Natural killer cell treated with Interleukin-12 subunit alpha and Interleukin-12 subunit beta and Interleukin-15 and Interleukin-18, amount 100 ng/mL, for 72 hours (primary cell): ENCODE measurements around the gene GRHPR. TPM values are rescaled to one million over a fixed set of nuclear protein-coding genes. Genes with fewer than 3 reads are reported as not detected.
A peak's percentile ranks its signal among the peaks of the same experiment; 100 is the strongest.
"Not testable (repeated sequence)": the region's sequence is repeated elsewhere in the genome, so short reads cannot be mapped to it uniquely, and the experiment has no call there.

Experiments
- ATAC-seq, 2 donors: fragments of 150-1000 bp; cut with Tn5 transposase in 1 of 2; sonication (Bioruptor Pico), chemical (Tn5 transposase) in 1 of 2; 2 replicates each; pipeline ENCODE4 v1.10.0; 2021
- DNase-seq: peaks from one replicate; pipeline ENCODE4 v3.0.0; 2022; ENCODE audit warnings: low spot score
- H3K27ac Mint-ChIP-seq, 2 donors: 1 replicate in 1 of 2; 2 replicates in 1 of 2; pipeline ENCODE4 v1.8.0; 2022; ENCODE audit warnings: mixed read lengths in 2 of 2, mild to moderate bottlenecking in 1 of 2, moderate library complexity in 1 of 2
- H3K27me3 Mint-ChIP-seq, 2 donors: 1 replicate in 1 of 2; 2 replicates in 1 of 2; pipeline ENCODE4 v1.8.0; 2022; ENCODE audit warnings: mixed read lengths in 2 of 2
- H3K36me3 Mint-ChIP-seq: one replicate; pipeline ENCODE4 v1.8.0; 2022; ENCODE audit warnings: mixed read lengths
- H3K4me1 Mint-ChIP-seq, 2 donors: 1 replicate in 1 of 2; 2 replicates in 1 of 2; pipeline ENCODE4 v1.8.0; 2022; ENCODE audit warnings: low read depth in 2 of 2, mixed read lengths in 2 of 2, mild to moderate bottlenecking in 1 of 2
- H3K4me3 Mint-ChIP-seq: one replicate; pipeline ENCODE4 v1.8.0; 2022; ENCODE audit warnings: mixed read lengths
- H3K9me3 Mint-ChIP-seq: 2 replicates; pipeline ENCODE4 v1.8.0; 2022; ENCODE audit warnings: mixed read lengths
- total RNA-seq, 2 donors: library from RNA; stranded (reverse); gene quantifications; one replicate each; pipeline ENCODE4 v1.2.3, GENCODE V29; 2022

The GRHPR gene
- total RNA-seq, 2 donors from 2014 or later, result 53.4 to 66.1 TPM

- Mint-ChIP-seq H3K4me3 (no peak overlapping the region), H3K9me3 (no peaks in the 10 kb centered on the region), H3K27ac (no peak overlapping the region), H3K27me3 (no peaks in the 10 kb centered on the region), H3K36me3 (no peaks in the 10 kb centered on the region), H3K4me1 (peaks cover 2 to 30% of the 10 kb centered on the region in 2 donors)
- DNase-seq (no peak), ATAC-seq (no peak)
Observed at GRCh38 chr9:37452611-37453010, 30.1 kb downstream of the GRHPR start.

- DNase-seq (no peak), ATAC-seq (no peak)
- H3K9me3 Mint-ChIP-seq, result no peaks in the 10 kb centered on the region
- peaks cover 4 to 28% of the 10 kb centered on the region in 2 donors for H3K4me1 Mint-ChIP-seq
- no peak overlapping the region for H3K4me3 Mint-ChIP-seq
- H3K27me3 Mint-ChIP-seq, result no peaks in the 10 kb centered on the region
- no peaks in the 10 kb centered on the region for H3K36me3 Mint-ChIP-seq
- no peak overlapping the region for H3K27ac Mint-ChIP-seq
Observed at GRCh38 chr9:37453827-37454226, 31.3 kb downstream of the GRHPR start.

DNA sequence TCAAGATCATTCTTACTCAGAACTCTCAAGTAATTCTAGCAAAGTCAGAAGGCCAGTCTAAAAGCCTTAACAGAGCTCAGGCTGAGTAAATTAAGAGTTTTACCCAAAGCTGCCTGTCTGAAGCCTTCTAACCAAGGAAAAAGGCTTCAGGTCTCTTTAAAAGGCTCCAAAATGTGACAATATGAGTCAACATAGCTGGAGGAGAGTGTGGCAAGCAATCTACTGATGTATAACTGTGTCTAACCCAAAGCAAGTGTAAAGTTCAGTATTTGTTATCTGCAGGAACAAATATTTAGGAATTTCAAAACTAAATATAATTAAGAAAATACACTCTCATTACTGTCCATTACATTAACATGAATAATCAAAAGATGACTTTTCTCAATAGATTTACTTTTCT is 31.7 kb downstream of the GRHPR start:
- no peak overlapping the region for H3K4me3 Mint-ChIP-seq
- no peaks in the 10 kb centered on the region for H3K36me3 Mint-ChIP-seq
- DNase-seq (no peak), ATAC-seq (no peak)
- no peak overlapping the region for H3K27ac Mint-ChIP-seq
- H3K9me3 Mint-ChIP-seq, result no peaks in the 10 kb centered on the region
- no peaks in the 10 kb centered on the region for H3K27me3 Mint-ChIP-seq
- H3K4me1 Mint-ChIP-seq, result peaks cover 4 to 28% of the 10 kb centered on the region in 2 donors

GRCh38 chr9:37455884-37456647 is 33.6 kb downstream of the GRHPR start:
- Mint-ChIP-seq H3K9me3 (no peaks in the 10 kb centered on the region), H3K27ac (no peak overlapping the region), H3K4me3 (no peak overlapping the region), H3K27me3 (no peaks in the 10 kb centered on the region), H3K36me3 (no peaks in the 10 kb centered on the region), H3K4me1 (peaks cover 4 to 24% of the 10 kb centered on the region in 2 donors)
- DNase-seq (no peak), ATAC-seq (no peak)

DNA sequence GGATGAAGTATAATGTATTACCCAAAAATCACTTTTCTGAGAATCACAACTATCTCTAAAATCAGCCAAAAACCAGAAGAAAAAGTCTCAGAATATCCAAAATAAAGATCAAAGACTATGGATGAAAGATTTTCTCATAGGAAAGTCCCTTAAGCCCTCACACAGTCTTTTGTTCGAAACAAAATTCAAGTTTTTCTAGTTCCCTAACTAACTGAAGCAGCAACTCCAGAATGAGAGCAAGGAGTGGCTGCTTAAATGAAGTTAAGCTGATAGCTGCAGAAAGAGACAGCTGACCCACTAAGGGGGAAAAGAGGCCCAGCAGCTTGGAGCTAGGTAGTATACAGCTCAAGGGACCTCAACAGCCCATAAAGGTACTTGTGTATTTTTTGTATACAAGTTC is 34.3 kb downstream of the GRHPR start:
- H3K27ac Mint-ChIP-seq, result no peak overlapping the region
- no peaks in the 10 kb centered on the region for H3K9me3 Mint-ChIP-seq
- H3K27me3 Mint-ChIP-seq, result no peaks in the 10 kb centered on the region
- no peak overlapping the region for H3K4me3 Mint-ChIP-seq
- no peaks in the 10 kb centered on the region for H3K36me3 Mint-ChIP-seq
- peaks cover 4 to 24% of the 10 kb centered on the region in 2 donors for H3K4me1 Mint-ChIP-seq
- no peak for DNase-seq
- no peak for ATAC-seq

DNA sequence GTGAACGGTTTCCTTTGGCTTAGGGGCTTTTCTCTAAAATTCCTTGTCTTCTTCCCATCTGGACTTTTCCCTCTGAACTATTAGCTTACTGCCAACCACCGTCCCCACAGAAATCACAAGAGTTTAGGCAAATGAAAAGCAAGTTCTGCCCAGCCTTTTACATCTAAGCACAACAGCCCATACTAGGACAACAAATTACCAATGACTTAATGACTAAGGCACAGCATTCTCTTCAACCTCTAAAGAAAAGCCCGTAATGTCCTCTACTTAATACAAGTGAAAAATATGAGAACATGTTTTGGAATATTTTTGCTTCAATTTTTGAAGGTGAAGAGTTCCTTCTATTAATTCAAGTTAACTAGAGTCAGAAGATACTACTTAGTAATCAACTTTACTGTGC is 41.5 kb downstream of the GRHPR start:
- H3K27ac Mint-ChIP-seq, result peak overlapping the region; percentile 87 to 93
- peak overlapping the region; percentile 92 for H3K4me3 Mint-ChIP-seq
- no peaks in the 10 kb centered on the region for H3K9me3 Mint-ChIP-seq
- DNase-seq (no peak), ATAC-seq (no peak)
- H3K27me3 Mint-ChIP-seq, result no peaks in the 10 kb centered on the region
- H3K36me3 Mint-ChIP-seq, result no peaks in the 10 kb centered on the region
- H3K4me1 Mint-ChIP-seq, result peaks cover 27 to 34% of the 10 kb centered on the region in 2 donors

- Mint-ChIP-seq H3K27me3 (no peaks in the 10 kb centered on the region), H3K9me3 (no peaks in the 10 kb centered on the region), H3K27ac (peak overlapping the region; percentile 87 to 93), H3K4me1 (peaks cover 27 to 34% of the 10 kb centered on the region in 2 donors), H3K36me3 (no peaks in the 10 kb centered on the region), H3K4me3 (peak overlapping the region; percentile 92)
- DNase-seq (peak; percentile 77), ATAC-seq (peak; percentile 52 to 66)
Observed at GRCh38 chr9:37464426-37465248, 42.1 kb downstream of the GRHPR start.

GRCh38 chr9:37465249-37466036 is 42.9 kb downstream of the GRHPR start, which contains the start of gene ZBTB5:
Gene ZBTB5 (minus strand): TSS chr9:37465450. CDS start chr9:37442551, 22,899 bp downstream.
- Mint-ChIP-seq H3K27me3 (no peaks in the 10 kb centered on the region), H3K27ac (peak within 1 kb of the TSS; percentile 87 to 93), H3K36me3 (no peaks in the 10 kb centered on the region), H3K9me3 (no peaks in the 10 kb centered on the region), H3K4me3 (peak within 1 kb of the TSS; percentile 92), H3K4me1 (peaks cover 27 to 34% of the 10 kb centered on the region in 2 donors)
- DNase-seq (peak; percentile 100), ATAC-seq (peak; percentile 88 to 91)

- ATAC-seq (peak; percentile 1 to 2), DNase-seq (peak; percentile 61)
- no peaks in the 10 kb centered on the region for H3K27me3 Mint-ChIP-seq
- peak overlapping the region; percentile 87 to 93 for H3K27ac Mint-ChIP-seq
- peak overlapping the region; percentile 92 for H3K4me3 Mint-ChIP-seq
- H3K9me3 Mint-ChIP-seq, result no peaks in the 10 kb centered on the region
- no peaks in the 10 kb centered on the region for H3K36me3 Mint-ChIP-seq
- peaks cover 27 to 34% of the 10 kb centered on the region in 2 donors for H3K4me1 Mint-ChIP-seq
Observed at GRCh38 chr9:37466037-37466709, 43.7 kb downstream of the GRHPR start.

GRCh38 chr9:37467530-37467929 is 45.0 kb downstream of the GRHPR start:
- peaks cover 29 to 37% of the 10 kb centered on the region in 2 donors for H3K4me1 Mint-ChIP-seq
- H3K4me3 Mint-ChIP-seq, H3K9me3 Mint-ChIP-seq, ATAC-seq, H3K36me3 Mint-ChIP-seq, DNase-seq, H3K27me3 Mint-ChIP-seq, H3K27ac Mint-ChIP-seq: not testable (repeated sequence)

GRCh38 chr9:37468620-37469019 is 46.1 kb downstream of the GRHPR start:
- DNase-seq (no peak), ATAC-seq (no peak)
- Mint-ChIP-seq H3K9me3 (no peaks in the 10 kb centered on the region), H3K36me3 (no peaks in the 10 kb centered on the region), H3K27me3 (no peaks in the 10 kb centered on the region), H3K27ac (no peak overlapping the region), H3K4me1 (peaks cover 20 to 26% of the 10 kb centered on the region in 2 donors), H3K4me3 (no peak overlapping the region)

GRCh38 chr9:37471942-37472684 is 49.6 kb downstream of the GRHPR start:
- H3K27ac Mint-ChIP-seq, result peak overlapping the region in 1 of 2 donors; percentile 15
- no peak for DNase-seq
- H3K27me3 Mint-ChIP-seq, result peaks cover 5 to 7% of the 10 kb centered on the region in 2 donors
- no peaks in the 10 kb centered on the region for H3K36me3 Mint-ChIP-seq
- H3K9me3 Mint-ChIP-seq, result no peaks in the 10 kb centered on the region
- peak overlapping the region; percentile 71 for H3K4me3 Mint-ChIP-seq
- peaks cover 6 to 7% of the 10 kb centered on the region in 2 donors for H3K4me1 Mint-ChIP-seq
- no peak for ATAC-seq
